Activated CD8-positive, alpha-beta memory T cell treated with anti-CD3 and anti-CD28 coated beads for 4 hours (primary cell): Measurements from ENCODE around the gene LRRC8C.

Source experiments
- DNase-seq, 2 donors: peaks; one replicate each; pipeline ENCODE4 v3.0.0-alpha.2; 2020; ENCODE audit warnings: low read depth in 2 of 2

LRRC8C gene

DNA sequence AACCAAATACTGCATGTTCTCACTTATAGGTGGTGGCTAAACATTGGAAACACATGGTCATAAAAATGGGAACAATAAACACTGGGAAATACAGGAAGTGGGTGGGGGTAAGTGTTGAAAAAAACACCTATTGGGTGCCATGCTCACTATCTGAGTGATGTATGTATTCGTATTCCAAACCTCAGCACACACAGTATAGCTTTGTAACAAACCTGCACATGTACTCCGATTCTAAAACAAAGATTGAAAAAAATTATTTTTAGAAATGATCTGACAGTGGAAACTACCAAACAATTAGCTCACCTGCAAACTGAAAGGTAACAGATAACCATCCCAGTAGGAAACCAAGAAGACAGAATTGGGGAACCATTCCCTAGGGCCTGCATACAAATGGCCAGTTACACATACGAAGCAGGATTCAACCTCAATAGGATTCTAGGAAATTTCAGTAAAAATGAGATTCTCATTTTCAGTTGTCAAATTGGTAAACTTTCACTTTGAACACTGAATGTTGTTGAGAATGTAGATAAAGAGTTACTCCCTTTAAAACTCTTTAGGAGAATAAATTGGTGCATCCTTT is 99.8 kb downstream of the LRRC8C start:
- DNase-seq = no peak

DNA sequence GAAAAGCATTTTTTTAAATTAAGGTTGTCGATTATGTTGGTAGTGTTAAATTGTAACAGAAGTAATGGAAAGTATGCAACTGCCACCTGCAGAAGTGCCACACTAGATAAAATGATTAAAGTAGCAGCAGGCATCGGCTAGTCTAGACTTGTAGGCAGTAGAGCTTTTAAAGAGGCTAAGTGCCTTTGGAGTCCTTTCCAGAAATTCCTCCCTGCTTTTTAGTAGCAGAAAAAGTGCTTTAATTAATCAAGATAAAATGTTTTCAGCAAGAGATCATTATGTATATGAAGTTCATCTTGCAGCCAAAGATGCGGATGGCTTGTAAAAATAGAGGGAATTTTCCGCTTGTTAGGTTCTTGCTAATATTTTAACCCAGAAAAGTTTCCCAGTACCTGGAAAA is 100.8 kb downstream of the LRRC8C start:
- DNase-seq = no peak

DNA sequence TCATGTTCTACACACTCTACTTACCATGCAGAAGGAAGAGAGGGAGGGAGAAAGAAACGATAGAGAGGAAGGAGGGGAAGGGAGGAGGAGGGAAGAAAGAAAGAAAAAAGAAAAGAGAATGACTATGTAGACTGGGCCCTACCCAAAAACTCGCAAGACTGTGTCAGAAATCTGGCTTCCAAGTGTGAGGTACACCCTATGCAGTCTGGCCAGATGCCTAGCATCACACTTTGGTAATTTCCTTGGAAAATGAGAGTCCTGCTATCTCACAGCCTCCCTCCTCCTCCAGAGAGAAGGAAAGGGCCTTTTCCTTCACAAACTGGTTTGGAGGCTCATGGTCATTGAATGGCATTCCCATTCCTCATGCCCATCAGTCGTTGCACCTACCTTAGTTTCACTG is 101.5 kb downstream of the LRRC8C start:
- DNase-seq = no peak

DNA sequence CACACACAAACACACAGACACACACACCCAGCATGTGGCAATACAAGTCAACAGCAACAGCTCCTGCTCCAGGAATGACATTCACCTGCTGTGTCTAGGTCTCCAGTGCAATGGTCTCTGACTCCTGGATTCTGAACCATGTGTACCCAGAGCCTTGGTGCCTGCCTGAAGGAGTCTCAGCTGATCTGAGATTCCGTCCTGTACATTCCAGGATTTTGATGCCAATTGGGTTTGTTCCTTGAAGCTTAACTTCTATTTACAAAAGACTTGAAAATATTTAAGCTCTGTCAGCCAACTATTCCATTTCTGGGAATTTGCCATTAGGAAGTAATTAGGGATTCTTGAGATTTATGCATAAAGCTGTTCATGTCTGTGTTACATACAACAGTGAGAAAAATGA is 102.6 kb downstream of the LRRC8C start:
- no peak for DNase-seq

DNA sequence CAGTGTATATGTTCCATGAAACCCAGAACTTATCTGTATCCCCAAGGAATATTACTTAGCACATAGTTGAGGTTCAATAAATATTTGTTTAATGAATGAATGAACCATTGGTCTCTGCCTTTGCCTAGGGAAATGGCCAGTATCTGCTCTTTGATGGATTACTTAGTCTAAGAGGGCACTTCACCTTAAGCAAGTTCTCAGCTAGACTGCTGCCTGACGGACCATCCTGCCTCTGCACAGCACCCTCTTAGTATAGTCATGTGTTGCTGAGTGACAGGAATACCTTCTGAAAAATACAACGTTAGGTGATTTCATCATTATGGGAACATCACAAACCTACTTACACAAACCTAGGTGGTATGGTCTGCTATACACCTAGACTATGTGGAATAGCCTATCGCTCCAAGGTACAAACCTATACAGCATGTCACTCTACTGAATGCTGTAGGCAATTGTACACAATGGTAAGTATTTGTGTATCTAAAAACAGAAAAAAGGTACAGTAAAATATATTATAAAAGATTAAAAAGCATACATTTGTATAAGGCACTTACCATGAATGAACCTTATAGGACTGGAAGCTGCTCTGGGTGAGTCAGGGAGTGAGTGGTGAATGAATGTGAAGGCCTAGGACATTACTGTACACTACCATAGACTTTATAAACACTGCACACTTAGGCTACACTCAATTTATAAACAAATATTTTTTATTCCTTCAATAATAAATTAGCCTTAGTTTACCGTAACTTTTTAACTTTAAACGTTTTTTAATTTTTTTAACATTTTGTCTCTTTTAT is 104.2 kb downstream of the LRRC8C start:
- DNase-seq = no peak

DNA sequence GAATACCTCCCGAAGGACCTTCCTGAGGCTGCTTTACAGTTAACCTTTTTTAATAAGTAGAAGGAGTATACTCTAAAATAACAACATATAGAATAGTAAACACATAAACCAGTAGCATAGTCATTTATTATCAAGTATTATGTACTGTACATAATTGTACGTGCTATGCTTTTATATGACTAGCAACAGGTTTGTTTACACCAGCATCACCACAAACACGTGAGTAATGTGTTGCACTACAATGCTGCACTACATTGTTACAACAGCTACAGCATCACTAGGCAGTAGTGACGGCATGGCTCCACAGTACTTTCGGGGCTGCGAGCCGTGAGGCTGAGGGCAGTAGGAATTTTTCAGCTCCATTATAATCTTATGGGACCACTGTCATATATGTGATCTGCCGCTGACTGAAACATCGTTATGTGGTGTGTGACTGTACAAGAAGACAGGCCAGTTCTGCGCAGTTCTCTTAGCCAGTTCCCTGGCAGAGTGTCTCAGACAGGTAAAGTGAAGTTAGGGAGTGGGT is 105.1 kb downstream of the LRRC8C start:
- DNase-seq = no peak

DNA sequence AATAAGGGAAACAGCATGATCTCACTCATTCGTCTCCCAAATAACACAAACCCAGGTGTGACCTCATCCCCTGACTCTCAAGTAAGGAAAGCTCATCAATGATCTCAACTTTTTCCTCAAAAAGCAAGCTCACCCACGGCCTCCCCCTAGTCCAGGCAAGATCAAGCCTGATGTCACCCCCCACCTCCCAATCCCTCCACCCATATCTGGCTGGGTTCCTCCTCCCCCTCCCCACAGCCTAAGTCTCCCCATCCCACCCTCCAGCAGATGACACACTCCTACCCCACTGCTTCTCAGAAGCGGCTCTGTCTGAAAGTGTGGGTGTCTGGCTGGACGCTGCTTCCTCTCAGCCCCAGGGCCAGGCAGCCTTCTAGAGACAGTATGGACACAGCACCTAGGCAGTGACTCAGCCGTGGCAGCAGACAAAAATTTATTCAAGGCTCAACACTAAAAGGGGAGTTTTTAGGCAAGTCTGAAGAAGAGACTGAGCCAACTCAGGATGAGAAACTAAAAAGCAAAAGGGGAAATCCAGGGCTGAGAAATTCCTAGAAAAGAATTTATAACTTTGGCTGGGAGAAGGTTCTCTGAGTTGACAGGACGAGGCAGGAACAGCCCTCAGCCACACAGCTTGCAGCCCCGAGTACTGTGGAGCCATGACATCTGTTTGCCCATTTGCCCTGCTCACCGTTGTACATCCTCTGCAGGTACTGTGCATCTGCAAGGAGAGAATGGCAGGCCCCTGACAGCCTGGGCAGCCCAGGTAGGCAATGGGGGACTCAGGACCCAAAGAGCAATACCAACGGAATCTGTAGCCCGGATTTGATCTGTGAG is 106.3 kb downstream of the LRRC8C start:
- peak in 1 of 2 donors; percentile 10 for DNase-seq

DNA sequence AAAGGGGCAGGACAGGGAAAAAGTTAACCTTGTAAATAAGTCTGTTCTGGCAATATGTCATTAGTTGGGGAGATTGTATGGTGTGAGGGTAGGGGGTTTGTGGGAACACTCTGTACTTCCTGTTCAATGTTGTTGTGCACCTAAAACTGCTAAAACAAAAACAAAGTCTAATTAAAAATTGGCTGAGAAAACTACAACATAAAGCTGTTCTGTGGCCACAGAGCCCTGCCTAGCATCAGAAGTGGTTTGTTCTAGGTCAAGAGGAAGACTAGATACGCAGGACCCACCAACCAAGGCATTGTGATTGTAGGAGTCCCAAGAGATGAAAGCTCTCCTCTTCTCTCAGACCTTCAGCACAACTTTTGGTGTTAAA is 106.9 kb downstream of the LRRC8C start:
- no peak for DNase-seq

DNA sequence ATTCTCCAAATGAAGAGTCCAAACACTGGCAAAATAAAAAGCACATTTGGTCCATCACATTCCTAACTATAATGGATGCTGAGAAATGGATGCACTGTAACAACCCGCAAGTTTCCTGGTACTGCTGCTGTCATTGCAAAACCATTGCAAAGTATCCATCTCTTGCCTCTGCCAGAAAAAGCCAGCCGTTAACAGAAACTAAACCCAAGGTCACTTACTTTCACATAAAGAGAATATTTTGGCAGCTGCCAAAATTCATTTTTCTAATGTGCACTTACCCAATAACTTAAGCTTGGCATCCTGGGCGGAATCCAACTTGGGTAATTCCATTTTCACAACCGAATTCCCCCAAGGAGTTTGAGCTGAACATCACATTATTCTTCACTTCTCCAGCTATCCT is 110.9 kb downstream of the LRRC8C start:
- DNase-seq = no peak

DNA sequence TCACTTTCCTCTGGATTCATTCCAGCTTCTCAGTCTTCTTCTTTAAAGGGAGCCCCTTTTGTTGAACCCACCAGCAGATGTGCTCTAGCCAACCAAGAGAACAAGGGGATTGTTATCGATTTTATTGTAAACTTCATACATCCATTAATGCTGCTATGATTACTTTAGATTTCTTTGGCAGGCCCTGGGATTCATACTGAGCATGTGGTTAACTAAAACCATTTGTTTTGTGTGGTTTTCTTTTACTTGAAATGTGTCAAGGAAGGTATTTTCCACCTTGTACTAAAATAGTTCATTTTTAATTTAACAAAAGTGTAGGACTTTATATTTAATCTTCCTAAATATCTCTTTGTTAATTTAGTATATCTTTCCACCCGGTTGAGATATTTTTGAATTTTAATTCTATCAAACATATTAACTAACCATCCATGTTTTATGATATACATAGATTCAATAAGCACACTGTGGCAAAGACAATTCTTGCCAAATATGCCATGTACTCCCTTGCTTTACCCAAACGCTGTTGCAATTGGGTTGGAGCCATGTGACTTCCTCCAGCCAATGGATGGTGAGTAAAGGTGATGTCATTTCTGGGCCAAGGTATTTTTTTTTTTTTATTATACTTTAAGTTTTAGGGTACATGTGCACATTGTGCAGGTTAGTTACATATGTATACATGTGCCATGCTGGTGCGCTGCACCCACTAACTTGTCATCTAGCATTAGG is 113.7 kb downstream of the LRRC8C start:
- DNase-seq = no peak

DNA sequence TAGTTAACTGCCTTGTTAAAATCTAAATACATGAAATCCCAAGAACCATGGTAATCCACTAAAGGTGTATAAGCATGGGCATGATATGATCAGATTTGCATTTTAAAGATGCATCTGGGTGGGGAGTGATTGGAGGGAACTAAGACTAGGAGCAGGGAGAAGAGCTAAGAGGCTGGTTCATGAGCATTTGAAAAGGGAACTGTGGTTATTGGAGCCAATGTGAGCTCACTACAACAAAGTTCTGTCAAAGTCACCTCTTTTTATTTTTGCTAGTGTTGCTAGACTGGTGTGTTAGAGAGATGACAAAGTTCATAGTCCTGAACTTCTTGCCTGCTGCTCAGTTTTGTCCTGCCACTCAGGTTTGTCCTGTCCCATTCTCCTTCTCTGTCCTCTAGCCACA is 120.8 kb downstream of the LRRC8C start:
- DNase-seq = no peak

DNA sequence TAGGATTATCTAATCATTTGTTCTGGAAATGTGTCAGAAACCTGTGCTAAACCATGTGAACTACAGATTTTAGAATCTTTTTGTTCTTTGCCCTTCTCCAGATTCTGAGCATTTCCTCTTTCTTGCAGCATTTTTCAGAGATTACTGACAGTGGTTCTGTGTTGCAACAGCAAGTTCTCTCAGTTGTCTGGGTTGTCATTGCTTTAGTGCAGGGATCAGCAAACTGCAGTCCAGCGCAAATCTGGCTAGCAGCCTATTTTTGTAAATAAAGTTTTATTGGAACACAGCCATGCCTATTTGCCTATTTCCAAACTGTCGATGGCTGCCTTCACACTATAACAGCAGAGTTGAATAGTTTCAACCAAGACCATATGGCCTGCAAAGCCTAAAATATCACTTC is 121.6 kb downstream of the LRRC8C start:
- no peak for DNase-seq

DNA sequence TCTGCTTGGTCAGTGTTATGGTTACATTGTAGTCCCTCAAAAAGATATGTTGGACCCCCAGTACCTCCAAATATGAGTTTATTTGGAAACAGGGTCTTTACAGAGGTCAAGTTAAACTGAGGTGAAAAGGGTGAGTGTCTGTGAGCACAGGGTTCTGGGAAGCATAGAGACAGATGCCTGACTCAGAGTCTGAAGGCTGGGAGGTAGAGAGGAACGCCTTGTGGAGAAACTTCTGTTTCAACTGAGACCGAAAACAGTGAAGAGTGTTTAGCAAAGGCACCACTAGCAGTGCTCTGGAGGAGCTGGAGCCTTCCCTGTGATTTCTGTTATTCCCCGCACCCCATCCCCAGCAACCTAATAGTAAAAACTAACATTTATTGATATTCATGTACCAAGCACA is 122.7 kb downstream of the LRRC8C start:
- DNase-seq = no peak

DNA sequence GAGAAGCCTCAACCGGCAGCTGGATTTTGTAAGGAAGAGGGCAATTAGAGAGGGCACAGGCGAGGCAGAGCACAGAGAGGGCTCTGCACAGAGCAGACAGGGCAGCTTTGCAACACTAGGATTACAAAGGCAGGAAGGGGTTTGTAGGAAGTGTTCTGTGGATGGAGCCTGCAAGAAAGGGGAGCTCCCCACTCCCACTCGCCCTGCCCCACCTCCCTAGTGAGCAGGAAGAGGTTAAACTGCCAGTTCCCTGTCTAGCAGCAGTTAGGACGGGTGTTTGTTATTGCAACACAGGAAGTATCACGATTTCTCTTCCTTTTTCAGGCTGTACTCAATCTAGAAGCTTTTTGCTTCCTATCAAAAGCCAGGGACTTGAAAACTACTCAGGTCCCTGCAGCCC is 124.6 kb downstream of the LRRC8C start:
- no peak for DNase-seq

DNA sequence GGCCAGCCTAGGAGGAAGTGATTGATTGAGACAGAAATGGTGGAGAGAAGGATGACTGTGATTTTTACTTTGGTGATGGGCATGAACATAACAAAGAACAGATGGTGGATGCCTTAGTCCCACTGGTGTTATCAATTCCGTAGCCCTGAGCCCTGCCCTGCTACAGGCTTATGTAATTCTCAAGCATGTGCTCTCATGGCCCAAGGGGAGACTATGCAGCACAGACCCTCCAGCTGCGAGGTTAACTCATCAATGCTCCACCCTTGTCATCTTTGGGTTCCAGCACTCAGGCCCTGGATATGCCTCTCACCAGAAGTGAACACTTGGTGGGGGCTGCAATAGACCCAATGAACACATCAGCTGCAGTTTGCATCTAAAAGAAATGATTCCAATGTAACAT is 125.2 kb downstream of the LRRC8C start:
- DNase-seq = no peak

DNA sequence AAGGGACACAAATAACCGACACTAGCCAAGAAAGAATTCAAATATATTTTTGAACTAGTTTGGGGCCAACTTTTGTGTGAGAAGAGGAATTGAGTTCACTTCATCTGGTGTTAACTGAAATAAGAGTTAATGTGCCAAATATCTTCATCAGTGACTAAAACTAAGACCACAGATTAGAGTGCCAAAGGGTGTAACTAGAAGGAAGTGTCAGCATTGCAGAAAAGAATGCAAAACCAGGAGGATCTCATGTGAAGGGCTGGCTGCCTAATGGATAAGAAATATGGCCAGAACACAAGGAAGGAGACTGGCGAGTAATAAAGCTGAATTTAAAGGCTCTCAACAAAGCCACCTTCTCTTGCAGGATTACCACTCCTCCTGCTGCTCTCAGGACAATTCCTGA is 126.1 kb downstream of the LRRC8C start:
- no peak for DNase-seq

DNA sequence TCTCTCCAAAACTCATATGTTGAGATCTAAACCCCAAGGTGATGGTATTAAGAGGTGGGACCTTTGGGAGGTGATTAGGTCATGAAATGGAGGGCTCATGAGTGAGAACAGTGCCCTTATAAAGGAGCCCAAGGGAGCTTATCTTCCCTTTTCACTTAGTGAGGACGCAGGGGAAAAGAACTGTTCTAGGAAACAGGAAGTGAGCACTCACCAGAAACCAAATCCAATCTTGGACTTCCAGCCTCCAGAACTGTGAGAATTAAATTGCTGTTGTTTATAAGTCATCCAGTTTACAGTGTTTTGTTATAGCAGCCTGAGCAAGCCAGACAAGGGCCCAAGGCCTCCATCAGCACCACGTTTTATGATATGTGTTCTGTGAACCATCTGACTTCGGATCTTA is 127.6 kb downstream of the LRRC8C start:
- no peak for DNase-seq

DNA sequence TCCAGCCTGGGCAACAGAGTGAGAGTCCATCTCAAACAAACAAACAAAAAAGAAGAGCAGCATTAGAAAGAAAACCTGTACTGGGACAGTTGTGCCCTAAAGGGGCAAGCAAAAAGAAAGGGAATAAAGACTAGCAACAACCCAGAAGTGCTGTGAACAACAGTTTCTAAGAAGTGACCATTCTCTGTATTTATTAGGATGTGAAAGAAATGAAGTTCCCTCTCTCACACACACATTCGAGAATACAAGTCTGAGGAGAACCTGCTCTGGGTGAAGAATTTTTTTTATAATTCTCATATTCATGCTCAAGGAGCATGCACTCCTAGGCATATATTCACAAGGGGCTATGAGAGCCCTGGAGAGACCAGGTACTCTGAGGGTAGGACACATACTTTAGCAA is 128.4 kb downstream of the LRRC8C start:
- no peak for DNase-seq

DNA sequence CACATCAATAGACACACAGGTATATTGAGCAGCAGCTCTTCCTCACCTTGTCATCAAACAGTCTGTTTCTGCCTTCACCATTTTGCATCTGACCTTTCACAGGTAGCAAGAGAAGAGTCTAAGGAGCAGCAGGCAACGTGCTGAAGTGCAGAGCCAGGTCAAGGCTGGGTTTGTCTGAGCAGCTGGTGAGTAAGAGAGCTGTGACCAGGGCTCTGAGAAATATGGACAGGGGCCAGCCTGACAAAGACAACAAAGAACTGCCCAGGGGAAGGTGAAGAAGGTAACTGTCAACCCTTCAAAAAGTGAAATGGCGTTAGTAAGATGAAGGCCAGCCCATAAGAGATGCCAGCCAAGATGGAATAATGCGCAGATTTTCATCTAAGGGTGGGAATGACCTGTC is 129.0 kb downstream of the LRRC8C start:
- no peak for DNase-seq

DNA sequence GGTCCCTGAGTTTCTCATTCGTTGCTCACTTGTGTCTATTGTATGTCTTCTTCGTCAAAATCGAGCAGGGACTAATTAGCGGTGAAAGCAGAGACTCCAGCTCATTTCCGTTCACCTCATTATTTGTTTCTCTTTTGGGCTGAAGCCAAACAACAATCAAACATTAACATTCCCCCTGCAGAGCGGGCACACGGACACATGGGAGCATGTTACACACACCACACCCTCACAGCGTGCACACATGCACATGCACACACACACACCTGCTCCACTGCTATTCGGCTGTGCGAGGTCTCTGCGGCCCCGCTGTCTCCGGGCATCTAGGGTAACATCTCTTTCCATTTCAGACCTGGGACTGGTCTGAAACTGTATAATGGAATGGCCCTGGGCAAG is 129.5 kb downstream of the LRRC8C start:
- no peak for DNase-seq

DNA sequence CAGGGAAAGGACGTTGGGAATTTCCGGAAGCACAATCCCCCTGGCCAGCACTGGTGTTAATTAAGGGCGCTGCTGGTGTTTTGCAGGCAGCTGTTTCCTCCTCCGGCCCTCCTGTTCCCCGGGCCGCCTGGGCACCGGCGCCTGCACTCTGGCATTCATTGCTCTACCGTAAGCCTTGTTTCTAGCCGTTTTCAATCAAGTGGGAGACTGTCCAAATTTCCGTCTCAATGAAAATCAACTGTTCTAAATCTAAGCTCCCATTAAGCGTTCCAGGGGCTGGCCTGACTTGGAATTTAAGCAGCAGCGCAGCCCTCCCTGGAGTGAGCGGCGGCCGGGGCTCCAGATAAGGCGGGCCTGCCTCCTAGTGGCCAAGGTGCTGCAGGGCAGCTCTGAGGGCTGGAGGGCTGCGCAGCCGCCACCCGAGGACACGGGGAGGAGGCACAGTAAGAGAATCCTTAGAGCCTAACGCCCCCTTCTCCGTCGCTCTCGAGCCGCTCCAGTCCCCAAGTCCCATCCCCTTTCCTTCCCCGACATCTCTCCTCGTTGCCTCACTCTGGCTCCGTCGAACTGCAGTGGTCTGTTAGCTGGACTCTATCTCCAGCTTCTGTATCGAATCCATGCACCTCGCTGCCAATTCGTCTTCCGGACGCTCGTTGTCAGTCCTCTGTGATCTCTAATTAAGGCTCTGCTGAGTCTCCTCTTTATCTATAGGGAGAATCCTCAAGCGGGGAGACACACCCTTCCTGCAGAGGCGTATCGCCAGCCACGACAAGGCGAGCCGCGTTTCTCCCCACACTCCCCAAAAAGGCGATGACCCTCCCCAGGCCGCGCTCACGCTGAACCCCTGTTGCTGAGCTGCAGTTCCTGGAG is 130.1 kb downstream of the LRRC8C start:
- DNase-seq = peak; percentile 72 to 74
